Suprapubic skin (tissue), 4 donors: ENCODE measurements around the gene IDH3A. TPM values are rescaled to one million over a fixed set of nuclear protein-coding genes. Genes with fewer than 3 reads are reported as not detected.

ENCODE experiments used
- DNase-seq, 2 donors: peaks; one replicate each; pipeline ENCODE4 v3.0.0-alpha.2; 2019; ENCODE audit warnings: low spot score in 2 of 2
- H3K27ac ChIP-seq: fragments of 200-600 bp; sonication (generic); one replicate; pipeline ENCODE4 v1.5.1; 2019
- H3K27me3 ChIP-seq: fragments of 200-600 bp; sonication (generic); one replicate; pipeline ENCODE4 v1.5.1; 2019
- H3K36me3 ChIP-seq: fragments of 200-600 bp; sonication (generic); one replicate; pipeline ENCODE4 v1.5.1; 2019
- H3K4me1 ChIP-seq: fragments of 200-600 bp; sonication (generic); one replicate; pipeline ENCODE4 v1.5.1; 2019
- H3K4me3 ChIP-seq: fragments of 200-600 bp; sonication (generic); one replicate; pipeline ENCODE4 v1.5.1; 2019; ENCODE audit warnings: mild to moderate bottlenecking
- H3K9me3 ChIP-seq: fragments of 200-600 bp; sonication (generic); one replicate; pipeline ENCODE4 v1.5.1; 2019
- CTCF ChIP-seq, 2 donors: fragments of 200-600 bp in 1 of 2; fragments of 450-650 bp in 1 of 2; sonication (generic) in 1 of 2; IDR thresholded peaks; one replicate each; pipeline ENCODE4 v1.5.1; 2016 to 2019; ENCODE audit warnings: antibody characterized with exemption in 2 of 2, mild to moderate bottlenecking in 1 of 2, moderate library complexity in 1 of 2
- EP300 ChIP-seq: sonication (generic); formaldehyde crosslinking; IDR thresholded peaks from one replicate; pipeline ENCODE4 v1.6.1; 2017; ENCODE audit warnings: antibody characterized with exemption
- POLR2A ChIP-seq, 2 donors: fragments of 450-650 bp; IDR thresholded peaks; one replicate each; pipeline ENCODE4 v1.6.1; 2017; ENCODE audit warnings: antibody characterized with exemption in 2 of 2, mild to moderate bottlenecking in 2 of 2, moderate library complexity in 2 of 2
- POLR2AphosphoS5 ChIP-seq, 3 donors: sonication (generic); formaldehyde crosslinking; IDR thresholded peaks; one replicate each; pipeline ENCODE4 v1.6.1; 2017; ENCODE audit warnings: antibody characterized with exemption in 3 of 3
- WGBS: methylation state at CpG from one replicate; pipeline ENCODE4 v1.1.5; 2018; 5-methylcytosine and 5-hydroxymethylcytosine counted together
- total RNA-seq, 4 donors: library from RNA; depleted of rRNA; stranded (reverse); fragments of >200 nt; gene quantifications; one replicate each; pipeline ENCODE4 v1.1.0, GENCODE V29; 2016

The IDH3A gene
- total RNA-seq, 4 donors from 2014 or later: 55.1 to 82.5 (median 55.8) TPM

- TF ChIP-seq POLR2A (IDR thresholded peaks at IDR 0.05) (no peak), CTCF (IDR thresholded peaks at IDR 0.05) (no peak), EP300 (no peak), POLR2AphosphoS5 (IDR thresholded peaks at IDR 0.05) (no peak)
- Histone ChIP-seq H3K4me3 (no peak overlapping the region), H3K27ac (no peak overlapping the region), H3K27me3 (no peaks in the 10 kb centered on the region), H3K4me1 (peaks cover 15% of the 10 kb centered on the region), H3K36me3 (no peaks in the 10 kb centered on the region), H3K9me3 (no peaks in the 10 kb centered on the region)
- peak in 1 of 2 donors; percentile 61 for DNase-seq
- 75% methylated on average over 12 of the region's 12 CpGs for WGBS
These were observed 45.6 kb upstream of the IDH3A start for GRCh38 chr15:78103406-78104118.

- 93% methylated on average over 3 of the region's 4 CpGs for WGBS
- no peaks in the 10 kb centered on the region for H3K27me3 ChIP-seq
- no peak overlapping the region for H3K27ac ChIP-seq
- H3K4me3 ChIP-seq: no peak overlapping the region
- H3K9me3 ChIP-seq: no peaks in the 10 kb centered on the region
- H3K36me3 ChIP-seq: no peaks in the 10 kb centered on the region
- DNase-seq: no peak
- H3K4me1 ChIP-seq: peaks cover 15% of the 10 kb centered on the region
- TF ChIP-seq EP300 (no peak), CTCF (IDR thresholded peaks at IDR 0.05) (no peak), POLR2A (IDR thresholded peaks at IDR 0.05) (no peak), POLR2AphosphoS5 (IDR thresholded peaks at IDR 0.05) (no peak)
These were observed 45.1 kb upstream of the IDH3A start for GRCh38 chr15:78104119-78104479.

- Histone ChIP-seq H3K27ac (no peak overlapping the region), H3K27me3 (no peaks in the 10 kb centered on the region), H3K4me1 (peaks cover 15% of the 10 kb centered on the region), H3K9me3 (no peaks in the 10 kb centered on the region), H3K4me3 (no peak overlapping the region), H3K36me3 (no peaks in the 10 kb centered on the region)
- peak in 1 of 2 donors; percentile 46 for DNase-seq
- TF ChIP-seq POLR2AphosphoS5 (IDR thresholded peaks at IDR 0.05): no peak
- 88% methylated on average over 12 of the region's 12 CpGs for WGBS
These were observed 44.3 kb upstream of the IDH3A start for GRCh38 chr15:78104566-78105475.

GRCh38 chr15:78105476-78106241, 43.5 kb upstream of the IDH3A start:
- TF ChIP-seq EP300 (no peak), POLR2A (IDR thresholded peaks at IDR 0.05) (no peak), POLR2AphosphoS5 (IDR thresholded peaks at IDR 0.05) (no peak)
- peak in 1 of 2 donors; percentile 57 for DNase-seq
- Histone ChIP-seq H3K4me3 (no peak overlapping the region), H3K9me3 (no peaks in the 10 kb centered on the region), H3K27me3 (no peaks in the 10 kb centered on the region), H3K27ac (no peak overlapping the region), H3K36me3 (no peaks in the 10 kb centered on the region), H3K4me1 (peaks cover 15% of the 10 kb centered on the region)
- 92% methylated on average over 14 of the region's 16 CpGs for WGBS

- DNase-seq: peak in 1 of 2 donors; percentile 54
- no peaks in the 10 kb centered on the region for H3K9me3 ChIP-seq
- no peaks in the 10 kb centered on the region for H3K27me3 ChIP-seq
- H3K4me1 ChIP-seq: peaks cover 12% of the 10 kb centered on the region
- no peaks in the 10 kb centered on the region for H3K36me3 ChIP-seq
- 98% methylated on average over 5 of the region's 8 CpGs for WGBS
- no peak overlapping the region for H3K27ac ChIP-seq
- no peak overlapping the region for H3K4me3 ChIP-seq
- no peak for TF ChIP-seq POLR2A (IDR thresholded peaks at IDR 0.05)
- TF ChIP-seq POLR2AphosphoS5 (IDR thresholded peaks at IDR 0.05): no peak
- no peak for TF ChIP-seq CTCF (IDR thresholded peaks at IDR 0.05)
- TF ChIP-seq EP300: no peak
These were observed 41.7 kb upstream of the IDH3A start for GRCh38 chr15:78107471-78107870.
